Ishikawa (cell line): ENCODE data around the gene PRPF40B.

Source experiments
- CEBPB ChIP-seq: IDR thresholded peaks from 2 replicates; pipeline ENCODE4 v1.6.1; 2012
- CREB1 ChIP-seq: IDR thresholded peaks from 2 replicates; pipeline ENCODE4 v1.6.1; 2012; ENCODE audit warnings: low read depth
- EGR1 ChIP-seq: IDR thresholded peaks from 2 replicates; pipeline ENCODE4 v1.6.1; 2012
- EP300 ChIP-seq: IDR thresholded peaks from 2 replicates; pipeline ENCODE4 v1.6.1; 2012; ENCODE audit warnings: borderline replicate concordance
- FOXM1 ChIP-seq: IDR thresholded peaks from 2 replicates; pipeline ENCODE4 v1.6.1; 2012; ENCODE audit warnings: low read depth, borderline replicate concordance
- MAX ChIP-seq: IDR thresholded peaks from 2 replicates; pipeline ENCODE4 v1.6.1; 2012
- NFIC ChIP-seq: IDR thresholded peaks from 2 replicates; pipeline ENCODE4 v1.6.1; 2012
- RAD21 ChIP-seq: IDR thresholded peaks from 2 replicates; pipeline ENCODE4 v1.6.1; 2012; ENCODE audit warnings: low read depth
- REST ChIP-seq: IDR thresholded peaks from 2 replicates; pipeline ENCODE4 v1.6.1; 2012; ENCODE audit warnings: low read depth, mild to moderate bottlenecking
- TAF1 ChIP-seq: IDR thresholded peaks from 2 replicates; pipeline ENCODE4 v1.6.1; 2012; ENCODE audit warnings: low read depth, mild to moderate bottlenecking
- TCF12 ChIP-seq: IDR thresholded peaks from 2 replicates; pipeline ENCODE4 v1.6.1; 2012; ENCODE audit warnings: low read depth
- TEAD4 ChIP-seq: IDR thresholded peaks from 2 replicates; pipeline ENCODE4 v1.6.1; 2012
- USF1 ChIP-seq: IDR thresholded peaks from 2 replicates; pipeline ENCODE4 v1.6.1; 2012
- YY1 ChIP-seq: IDR thresholded peaks from 2 replicates; pipeline ENCODE4 v1.6.1; 2012; ENCODE audit warnings: low read depth
- ZBTB7A ChIP-seq: IDR thresholded peaks from 2 replicates; pipeline ENCODE4 v1.6.1; 2012; ENCODE audit warnings: low read depth

PRPF40B gene

GRCh38 chr12:49671031-49671765 is 47.8 kb downstream of the PRPF40B start:
- TF ChIP-seq TEAD4 (no peak), CEBPB (no peak), EP300 (no peak), NFIC (no peak), USF1 (no peak), FOXM1 (no peak), ZBTB7A (no peak), YY1 (no peak), CREB1 (no peak), TCF12 (no peak), EGR1 (no peak), MAX (no peak), TAF1 (no peak), REST (no peak), RAD21 (no peak)

- no peak for TF ChIP-seq REST
- TF ChIP-seq MAX: no peak
- no peak for TF ChIP-seq FOXM1
- TF ChIP-seq USF1: no peak
- TF ChIP-seq YY1: no peak
- TF ChIP-seq TEAD4: no peak
- no peak for TF ChIP-seq ZBTB7A
- TF ChIP-seq TCF12: no peak
- no peak for TF ChIP-seq TAF1
- no peak for TF ChIP-seq EP300
- TF ChIP-seq CREB1: no peak
- TF ChIP-seq CEBPB: no peak
- no peak for TF ChIP-seq EGR1
- no peak for TF ChIP-seq NFIC
- no peak for TF ChIP-seq RAD21
Observed at GRCh38 chr12:49672301-49673217, 49.2 kb downstream of the PRPF40B start.

- TF ChIP-seq NFIC (peak; percentile 49), CREB1 (peak; percentile 45), TEAD4 (peak; percentile 11; the same call in 1 of the 2 replicates), MAX (0 out of 2 replicates have a peak, but pooled peaks have one; percentile 47), FOXM1 (no peak), ZBTB7A (peak; percentile 69; the same call in 1 of the 2 replicates), EP300 (no peak; the same call in 1 of the 2 replicates), TCF12 (peak; percentile 41), EGR1 (no peak), TAF1 (no peak), RAD21 (no peak; the same call in 1 of the 2 replicates)
Observed at GRCh38 chr12:49673446-49674317, 50.3 kb downstream of the PRPF40B start.
